GM23338 (cell line): ENCODE measurements around the gene CSGALNACT2.

Experiments
- ETS1 ChIP-seq: IDR thresholded peaks from 2 replicates; pipeline ENCODE4 v1.6.1; 2016; ENCODE audit warnings: antibody characterized with exemption
- EZH2 ChIP-seq: fragments of 200-600 bp; sonication (generic); IDR thresholded peaks from one replicate; pipeline ENCODE4 v1.8.0; 2017; ENCODE audit warnings: antibody characterized with exemption, mild to moderate bottlenecking, low read depth; ENCODE audit not compliant: unreplicated experiment
- EZH2phosphoT487 ChIP-seq: fragments of 200-600 bp; sonication (generic); IDR thresholded peaks from one replicate; pipeline ENCODE4 v1.8.1; 2018; ENCODE audit warnings: antibody characterized with exemption; ENCODE audit not compliant: unreplicated experiment
- JUNB ChIP-seq: IDR thresholded peaks from one replicate; pipeline ENCODE4 v1.6.1; 2016; ENCODE audit warnings: antibody characterized with exemption; ENCODE audit not compliant: unreplicated experiment
- POLR2AphosphoS5 ChIP-seq: IDR thresholded peaks from 2 replicates; pipeline ENCODE4 v1.6.1; 2016; ENCODE audit warnings: antibody characterized with exemption, low read depth
- REST ChIP-seq: IDR thresholded peaks from one replicate; pipeline ENCODE4 v1.6.1; 2018; ENCODE audit warnings: antibody characterized with exemption; ENCODE audit not compliant: unreplicated experiment
- ZNF114 ChIP-seq: fragments of 250-450 bp; sonication (Bioruptor Pico); IDR thresholded peaks from 2 replicates; pipeline ENCODE4 v1.5.0; 2020; ENCODE audit warnings: mild to moderate bottlenecking, moderate library complexity
- TF ChIP-seq, protein P1 (sequence below), 2 experiments: fragments of 200-600 bp in 1 of 2; sonication (generic) in 1 of 2; conservative IDR thresholded peaks; 2 replicates each; pipeline versions ENCODE4 v1.5.1 to v1.6.1; 2016 to 2017; ENCODE audit warnings: antibody characterized with exemption in 2 of 2, low read depth in 2 of 2, mild to moderate bottlenecking in 2 of 2, moderate library complexity in 1 of 2

- TF ChIP-seq, protein P1, sequence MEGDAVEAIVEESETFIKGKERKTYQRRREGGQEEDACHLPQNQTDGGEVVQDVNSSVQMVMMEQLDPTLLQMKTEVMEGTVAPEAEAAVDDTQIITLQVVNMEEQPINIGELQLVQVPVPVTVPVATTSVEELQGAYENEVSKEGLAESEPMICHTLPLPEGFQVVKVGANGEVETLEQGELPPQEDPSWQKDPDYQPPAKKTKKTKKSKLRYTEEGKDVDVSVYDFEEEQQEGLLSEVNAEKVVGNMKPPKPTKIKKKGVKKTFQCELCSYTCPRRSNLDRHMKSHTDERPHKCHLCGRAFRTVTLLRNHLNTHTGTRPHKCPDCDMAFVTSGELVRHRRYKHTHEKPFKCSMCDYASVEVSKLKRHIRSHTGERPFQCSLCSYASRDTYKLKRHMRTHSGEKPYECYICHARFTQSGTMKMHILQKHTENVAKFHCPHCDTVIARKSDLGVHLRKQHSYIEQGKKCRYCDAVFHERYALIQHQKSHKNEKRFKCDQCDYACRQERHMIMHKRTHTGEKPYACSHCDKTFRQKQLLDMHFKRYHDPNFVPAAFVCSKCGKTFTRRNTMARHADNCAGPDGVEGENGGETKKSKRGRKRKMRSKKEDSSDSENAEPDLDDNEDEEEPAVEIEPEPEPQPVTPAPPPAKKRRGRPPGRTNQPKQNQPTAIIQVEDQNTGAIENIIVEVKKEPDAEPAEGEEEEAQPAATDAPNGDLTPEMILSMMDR (conservative IDR thresholded peaks at IDR 0.05; ENCODE audit: low read depth in 2 of 2), result no peak
- TF ChIP-seq EZH2, result no peak
- TF ChIP-seq ETS1, result no peak
- TF ChIP-seq POLR2AphosphoS5, result no peak
- no peak for TF ChIP-seq REST
- TF ChIP-seq EZH2phosphoT487, result no peak
- no peak for TF ChIP-seq JUNB
- TF ChIP-seq ZNF114 (CRISPR knock-in tag), result no peak
Observed at GRCh38 chr10:43200538-43201390, 62.5 kb downstream of the CSGALNACT2 start.
